RKO (cell line): ENCODE results near the gene SPECC1L.
"Not testable (repeated sequence)": the region's sequence is repeated elsewhere in the genome, so short reads cannot be mapped to it uniquely, and the experiment has no call there.

Experiments
- DNase-seq: peaks from one replicate; pipeline ENCODE4 v3.0.0-alpha.2; 2016; ENCODE audit warnings: low spot score

Gene SPECC1L, protein sequence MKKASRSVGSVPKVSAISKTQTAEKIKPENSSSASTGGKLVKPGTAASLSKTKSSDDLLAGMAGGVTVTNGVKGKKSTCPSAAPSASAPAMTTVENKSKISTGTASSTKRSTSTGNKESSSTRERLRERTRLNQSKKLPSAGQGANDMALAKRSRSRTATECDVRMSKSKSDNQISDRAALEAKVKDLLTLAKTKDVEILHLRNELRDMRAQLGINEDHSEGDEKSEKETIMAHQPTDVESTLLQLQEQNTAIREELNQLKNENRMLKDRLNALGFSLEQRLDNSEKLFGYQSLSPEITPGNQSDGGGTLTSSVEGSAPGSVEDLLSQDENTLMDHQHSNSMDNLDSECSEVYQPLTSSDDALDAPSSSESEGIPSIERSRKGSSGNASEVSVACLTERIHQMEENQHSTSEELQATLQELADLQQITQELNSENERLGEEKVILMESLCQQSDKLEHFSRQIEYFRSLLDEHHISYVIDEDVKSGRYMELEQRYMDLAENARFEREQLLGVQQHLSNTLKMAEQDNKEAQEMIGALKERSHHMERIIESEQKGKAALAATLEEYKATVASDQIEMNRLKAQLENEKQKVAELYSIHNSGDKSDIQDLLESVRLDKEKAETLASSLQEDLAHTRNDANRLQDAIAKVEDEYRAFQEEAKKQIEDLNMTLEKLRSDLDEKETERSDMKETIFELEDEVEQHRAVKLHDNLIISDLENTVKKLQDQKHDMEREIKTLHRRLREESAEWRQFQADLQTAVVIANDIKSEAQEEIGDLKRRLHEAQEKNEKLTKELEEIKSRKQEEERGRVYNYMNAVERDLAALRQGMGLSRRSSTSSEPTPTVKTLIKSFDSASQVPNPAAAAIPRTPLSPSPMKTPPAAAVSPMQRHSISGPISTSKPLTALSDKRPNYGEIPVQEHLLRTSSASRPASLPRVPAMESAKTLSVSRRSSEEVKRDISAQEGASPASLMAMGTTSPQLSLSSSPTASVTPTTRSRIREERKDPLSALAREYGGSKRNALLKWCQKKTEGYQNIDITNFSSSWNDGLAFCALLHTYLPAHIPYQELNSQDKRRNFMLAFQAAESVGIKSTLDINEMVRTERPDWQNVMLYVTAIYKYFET

DNA sequence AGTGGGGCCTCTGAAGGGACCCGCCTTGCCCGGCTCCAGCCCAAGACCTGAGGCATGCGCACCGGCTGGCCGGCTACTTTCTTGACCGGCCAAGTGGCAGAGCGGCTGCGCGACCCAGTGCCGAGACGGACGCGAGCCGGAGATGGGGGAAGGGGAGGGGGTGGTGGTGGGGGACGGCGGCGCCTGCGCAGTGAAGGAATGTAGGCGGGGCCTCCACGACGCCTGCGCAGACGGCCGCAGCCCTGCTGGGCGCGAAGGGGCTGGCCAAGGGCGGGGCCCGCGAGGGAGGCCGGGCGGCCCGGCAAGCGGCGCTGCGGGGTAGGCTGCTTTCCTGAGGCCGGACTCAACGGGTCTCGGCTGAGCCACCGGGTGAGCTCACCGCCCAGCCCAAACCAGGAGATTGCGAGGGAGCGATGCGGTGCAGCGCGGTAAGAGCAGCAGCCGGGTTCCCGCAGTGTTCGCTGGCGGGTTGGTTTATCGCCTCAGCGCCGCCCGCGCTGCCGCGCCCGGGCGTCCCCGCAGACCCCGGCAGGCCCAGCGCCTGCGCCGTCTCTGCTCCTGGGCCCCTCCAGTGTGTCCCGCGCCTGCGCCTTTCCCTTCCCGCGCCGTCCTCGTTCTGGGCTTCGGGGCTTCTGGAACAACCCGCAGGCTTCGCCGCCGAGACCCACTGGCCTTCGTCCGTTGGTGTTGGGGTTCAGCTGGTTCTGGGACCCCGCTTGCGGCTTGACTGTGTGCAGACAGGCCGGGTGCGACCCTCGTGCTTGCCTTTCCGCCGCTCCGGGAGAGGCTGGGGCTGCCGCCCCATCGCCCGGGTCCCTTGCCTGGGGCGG, at the start of gene SPECC1L:
Gene SPECC1L, plus strand, starts transcription at position 276 of the 830 bp plus-strand sequence. CDS start 31,401 bp downstream, outside the sequence.
- peak; percentile 92 for DNase-seq

DNA sequence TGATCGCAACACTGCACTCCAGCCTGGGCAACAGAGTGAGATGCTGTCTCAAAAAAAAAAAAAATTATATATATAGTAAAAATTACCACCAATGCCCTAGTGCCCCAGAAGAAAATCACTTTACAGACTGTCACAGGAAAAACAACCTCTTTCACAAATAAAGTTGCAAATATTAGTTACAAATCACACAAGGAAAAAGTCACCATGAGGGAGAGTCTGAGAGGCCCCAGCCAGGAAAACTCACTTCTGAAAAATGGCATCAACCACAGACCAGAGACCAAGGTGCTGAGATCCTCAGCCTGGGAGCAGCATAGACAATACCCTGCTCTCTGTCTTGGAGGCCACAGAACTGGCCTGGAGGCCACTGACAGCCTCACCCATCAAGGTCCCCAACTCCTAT, 46.2 kb upstream of the SPECC1L start:
- DNase-seq = no peak

DNA sequence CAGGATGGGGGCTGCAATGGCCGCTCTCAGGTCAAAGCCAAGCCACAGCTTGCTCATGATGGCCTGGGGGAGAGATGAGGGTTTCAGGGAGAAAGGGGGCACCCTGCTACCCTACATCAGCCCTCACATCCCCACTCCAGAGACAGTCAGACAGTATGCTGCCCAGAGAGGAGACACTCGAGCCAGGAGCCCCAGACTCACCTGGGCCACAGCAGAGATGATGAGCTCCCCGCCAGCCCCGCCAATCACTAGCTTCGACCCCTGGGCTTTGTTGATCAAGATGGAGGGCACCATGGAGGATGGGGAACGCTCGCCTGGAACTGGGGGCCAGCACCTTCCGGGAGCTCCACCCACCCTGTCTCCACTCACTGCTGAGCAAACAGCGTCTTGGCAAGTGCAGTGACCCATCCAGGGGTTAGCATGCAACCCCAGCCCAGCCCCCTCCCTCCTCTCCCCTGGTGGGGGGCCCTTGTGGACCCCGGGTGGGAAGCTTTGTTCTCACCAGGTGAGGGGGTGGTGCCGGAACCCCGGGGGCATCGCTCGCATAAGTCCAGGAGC, 45.5 kb upstream of the SPECC1L start:
- no peak for DNase-seq

DNA sequence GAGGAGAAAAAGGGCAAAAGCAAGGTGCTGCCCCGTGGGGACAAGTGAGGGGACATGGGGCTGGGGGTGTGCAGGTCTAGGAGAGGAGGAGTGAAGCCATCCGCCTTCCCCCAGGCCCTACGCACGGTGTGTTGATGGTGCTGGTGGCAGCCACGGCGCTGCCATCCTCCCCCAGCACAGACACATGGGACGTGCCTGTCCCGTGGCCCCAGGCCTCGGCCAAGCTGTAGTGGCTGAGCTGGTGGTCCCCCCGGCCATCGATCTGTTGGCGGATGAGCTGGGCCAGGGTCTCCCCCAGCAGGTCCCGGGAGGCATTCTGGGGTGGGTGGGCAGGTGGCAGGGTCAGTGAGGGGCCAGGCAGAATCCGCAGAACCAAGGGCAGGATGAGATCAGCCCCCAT, 44.7 kb upstream of the SPECC1L start:
- no peak for DNase-seq

DNA sequence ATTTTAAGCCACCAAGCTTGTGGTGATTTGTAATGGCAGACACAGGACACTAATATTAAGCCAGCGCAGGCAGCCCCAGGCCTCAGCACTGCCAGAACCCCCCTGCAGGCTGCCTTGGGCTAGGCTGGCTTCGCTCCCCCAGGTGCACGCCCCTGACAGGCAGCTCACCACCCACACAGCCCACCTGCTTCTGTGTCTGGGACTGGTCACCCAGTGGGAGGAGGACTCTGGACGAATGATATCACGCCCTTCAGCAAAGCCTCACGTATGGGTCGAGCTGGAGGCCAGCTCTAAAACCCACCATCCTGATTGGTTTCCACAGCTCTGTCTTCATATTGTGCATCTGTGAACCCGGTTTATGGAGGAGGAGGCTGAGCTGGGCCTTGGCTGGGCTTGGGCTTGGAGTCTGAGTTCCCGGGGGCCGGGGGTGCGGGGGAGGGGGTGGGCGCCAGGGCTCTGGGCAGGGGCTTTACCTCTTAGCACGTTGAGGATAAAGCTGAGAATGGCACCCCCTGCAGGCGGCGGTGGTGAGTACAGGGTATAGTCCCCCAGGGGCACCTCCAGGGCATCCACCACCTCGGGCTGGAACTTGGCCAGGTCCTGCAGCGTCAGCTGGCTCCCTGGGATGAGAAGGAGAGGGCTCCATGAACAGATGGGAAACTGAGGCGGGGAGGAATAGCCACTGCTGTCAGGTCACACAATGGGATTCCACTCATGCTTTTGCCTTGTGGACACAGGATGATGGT, 39.5 kb upstream of the SPECC1L start:
- no peak for DNase-seq

DNA sequence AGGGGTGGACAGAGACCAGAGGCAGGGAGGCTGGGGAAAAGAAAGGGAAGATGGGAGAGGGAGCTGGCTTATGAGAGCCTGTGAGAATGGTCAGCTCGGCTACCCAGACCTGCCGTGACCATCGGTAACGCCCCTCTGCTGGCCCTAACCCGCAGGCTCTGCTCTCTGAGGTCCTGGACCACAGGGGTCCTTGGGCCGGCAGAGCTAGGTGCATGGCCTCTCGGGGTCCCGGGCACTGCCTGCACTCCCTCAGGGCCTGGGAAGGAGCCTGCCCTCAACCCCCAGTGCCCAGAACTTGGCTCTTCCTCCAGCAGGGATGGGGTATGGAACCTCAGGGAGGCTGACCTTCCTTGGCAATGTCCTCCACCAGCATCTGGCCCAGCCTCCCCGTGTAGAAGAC, 38.9 kb upstream of the SPECC1L start:
- DNase-seq = no peak

DNA sequence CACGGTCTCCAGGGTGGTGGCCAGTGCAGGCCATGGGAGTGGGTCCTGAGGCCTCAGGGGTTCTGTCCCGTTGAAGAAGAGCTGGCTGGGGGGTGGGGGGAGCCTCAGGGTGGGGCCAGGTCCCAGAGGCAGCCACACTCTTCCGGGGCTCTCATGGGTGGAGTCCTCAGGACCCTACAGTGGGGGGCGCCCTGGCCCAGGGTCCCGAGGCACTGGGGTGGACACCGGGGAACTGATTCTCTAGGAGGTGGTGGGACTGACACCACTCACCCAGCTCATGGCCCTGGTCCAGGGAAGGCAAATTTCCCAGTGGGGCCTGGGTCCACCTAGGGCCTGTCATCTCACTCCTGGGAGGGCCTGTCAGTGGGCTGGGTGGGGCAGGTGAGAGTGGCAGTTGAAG, 38.5 kb upstream of the SPECC1L start:
- no peak for DNase-seq

DNA sequence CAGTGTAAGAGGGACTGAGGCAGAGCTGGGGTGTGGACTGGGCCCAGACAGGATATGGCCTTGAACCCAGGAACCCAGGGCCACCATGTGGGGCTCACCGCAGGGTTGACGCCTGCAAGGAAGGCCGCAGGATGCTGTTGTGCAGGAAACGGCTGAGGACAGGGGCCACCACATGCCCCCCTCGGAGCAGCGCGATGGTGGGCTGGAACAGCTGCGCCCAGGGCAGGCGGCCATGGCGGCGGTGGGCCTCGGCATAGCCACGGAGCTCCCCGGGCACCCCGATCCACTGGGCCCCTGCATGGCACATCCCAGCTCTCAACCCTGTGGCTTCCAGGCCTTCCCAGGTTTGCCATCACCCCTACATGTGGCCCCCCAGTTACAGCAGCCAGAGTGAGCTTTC, 37.9 kb upstream of the SPECC1L start:
- DNase-seq = no peak

DNA sequence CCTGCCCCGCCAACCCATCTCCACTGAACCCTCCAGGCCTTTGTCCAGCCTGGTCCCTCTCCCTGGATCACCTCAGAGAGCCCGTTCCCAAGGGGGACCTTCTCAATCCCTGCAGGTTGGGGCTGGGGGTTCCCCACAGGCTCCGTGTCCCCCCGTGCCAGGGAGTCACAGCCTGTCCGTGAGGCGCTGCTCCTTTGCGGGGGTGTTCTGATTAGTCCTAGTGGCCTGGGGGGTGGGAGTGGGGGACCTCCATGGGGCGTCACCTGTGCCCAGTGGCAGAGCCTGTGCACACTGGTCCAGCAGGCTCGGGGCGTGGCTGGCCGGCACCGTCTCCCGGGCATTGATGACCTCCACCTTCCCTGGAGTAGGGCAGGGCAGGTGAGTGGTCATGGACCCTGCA, 37.4 kb upstream of the SPECC1L start:
- DNase-seq = no peak

DNA sequence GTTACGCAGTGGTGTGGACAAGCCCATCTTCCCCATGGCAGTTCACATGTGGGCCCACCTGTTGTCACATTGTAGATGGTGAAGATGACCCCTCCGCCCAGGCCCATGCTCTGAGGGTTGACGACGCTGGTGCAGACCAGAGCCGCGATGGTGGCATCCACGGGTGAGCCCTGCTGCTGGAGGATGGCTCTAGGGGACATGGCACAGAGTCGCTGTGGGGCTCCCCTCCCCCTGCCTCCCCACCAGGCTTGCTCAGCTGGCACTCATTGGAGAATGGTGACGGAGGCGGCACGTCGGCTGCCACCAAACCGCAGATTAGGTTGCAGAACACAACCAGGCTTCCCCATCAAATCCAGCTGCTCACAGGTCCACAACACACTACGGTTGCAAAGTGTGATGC, 36.8 kb upstream of the SPECC1L start:
- DNase-seq = no peak

DNA sequence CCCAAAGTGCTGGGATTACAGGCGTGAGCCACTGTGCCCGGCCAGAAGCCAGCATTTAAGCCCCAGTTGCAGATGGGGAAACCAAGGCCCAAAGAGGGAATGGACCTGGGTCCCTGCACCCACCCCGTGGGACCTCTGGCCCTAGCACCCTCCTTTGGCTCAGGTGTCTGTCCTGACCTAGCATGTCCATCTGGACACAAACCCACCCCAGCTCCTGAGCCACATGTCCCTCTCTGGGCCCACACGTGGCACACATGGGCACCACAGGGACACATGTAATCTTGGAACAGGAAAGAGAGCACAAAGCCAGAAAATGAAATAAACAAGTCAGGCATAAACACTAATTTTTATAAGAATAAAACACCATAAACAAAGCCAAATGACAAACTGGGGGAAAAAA, 35.3 kb upstream of the SPECC1L start:
- no peak for DNase-seq

DNA sequence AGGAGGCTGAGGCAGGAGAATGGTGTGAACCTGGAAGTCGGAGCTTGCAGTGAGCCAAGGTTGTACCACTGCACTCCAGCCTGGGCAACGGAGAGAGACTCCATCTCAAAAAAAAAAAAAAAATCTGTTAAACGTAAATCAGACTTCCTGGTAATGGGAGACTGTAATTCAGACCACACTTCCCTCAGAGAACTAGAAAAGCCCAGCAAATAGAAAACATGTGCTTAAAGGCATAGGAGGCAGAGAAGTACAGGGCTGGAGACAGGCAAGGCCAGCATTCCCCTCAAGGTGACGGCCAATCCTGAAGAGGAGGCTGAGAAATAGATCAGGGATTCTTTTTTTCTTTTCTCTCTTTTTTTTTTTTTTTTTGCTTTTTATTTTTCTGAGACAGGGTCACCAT, 34.0 kb upstream of the SPECC1L start:
- DNase-seq = no peak

DNA sequence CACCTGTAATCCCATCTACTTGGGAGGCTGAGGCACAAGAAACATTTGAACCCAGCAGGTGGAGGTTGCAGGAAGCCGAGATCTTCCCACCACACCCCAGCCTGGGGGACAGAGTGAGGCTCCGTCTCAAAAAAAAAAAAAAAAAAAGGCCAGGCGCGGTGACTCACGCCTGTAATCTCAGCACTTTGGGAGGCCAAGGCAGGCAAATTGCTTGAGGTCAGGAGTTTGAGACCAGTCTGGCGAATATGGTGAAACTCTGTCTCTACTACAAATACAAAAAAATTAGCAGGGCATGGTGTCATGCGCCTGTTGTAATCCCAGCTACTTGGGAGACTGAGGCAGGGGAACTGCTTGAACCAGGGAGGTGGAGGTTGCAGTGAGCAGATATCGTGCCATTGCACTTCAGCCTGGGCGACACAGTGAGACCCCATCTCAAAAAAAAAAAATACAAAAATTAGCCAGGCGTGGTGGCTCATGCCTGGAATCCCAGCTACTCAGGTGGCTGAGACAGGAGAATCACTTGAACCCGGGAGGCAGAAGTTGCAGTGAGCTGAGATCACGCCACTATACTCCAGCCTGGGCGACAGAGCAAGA, 32.4 kb upstream of the SPECC1L start:
- not testable (repeated sequence) for DNase-seq

DNA sequence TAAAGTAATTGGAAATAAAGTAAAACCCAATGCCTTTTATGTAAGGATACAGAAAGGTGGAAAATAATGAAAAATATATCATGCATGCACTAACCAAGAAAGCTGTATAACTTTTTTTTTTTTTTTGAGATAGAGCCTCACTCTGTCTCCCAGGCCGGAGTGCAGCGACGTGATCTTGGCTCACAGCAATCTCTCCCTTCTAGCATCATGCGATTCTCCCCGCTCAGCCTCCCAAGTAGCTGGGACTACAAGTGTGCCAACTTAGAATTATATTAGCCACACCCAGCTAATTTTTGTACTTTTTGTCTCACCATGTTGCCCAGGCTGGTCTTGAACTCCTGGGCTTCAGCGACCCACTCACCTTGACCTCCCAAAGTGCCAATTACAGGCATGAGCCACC, 30.2 kb upstream of the SPECC1L start:
- no peak for DNase-seq

DNA sequence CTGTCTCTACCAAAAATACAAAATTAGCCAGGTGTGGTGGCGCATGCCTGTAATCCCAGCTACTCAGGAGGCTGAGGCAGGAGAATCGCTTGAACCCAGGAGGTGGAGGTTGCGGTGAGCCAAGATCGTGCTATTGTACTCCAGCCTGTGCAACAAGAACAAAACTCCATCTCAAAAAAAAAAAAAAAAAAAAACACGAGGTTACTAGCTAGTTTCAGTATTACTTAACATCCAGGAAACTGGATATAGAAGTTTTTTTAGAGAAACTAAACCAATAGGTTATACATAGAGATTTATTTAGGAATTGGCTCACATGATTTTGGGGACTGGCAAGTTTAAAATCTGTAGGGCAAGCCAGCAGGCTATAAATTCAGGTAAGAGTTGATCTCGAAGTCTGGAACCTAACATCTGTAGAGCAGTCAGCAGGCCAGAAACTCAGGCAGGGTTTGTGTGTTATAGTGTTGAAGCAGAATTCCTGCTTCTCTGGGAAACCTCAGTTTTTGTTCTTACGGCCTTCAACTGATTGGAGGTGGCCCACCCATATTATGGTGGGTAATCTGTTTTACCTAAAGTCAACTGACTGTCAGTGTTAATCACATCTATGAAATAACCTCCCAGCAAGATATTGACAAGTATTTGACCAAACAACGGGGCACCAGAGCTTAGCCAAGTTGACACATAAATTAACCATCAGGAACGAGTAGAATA, 29.5 kb upstream of the SPECC1L start:
- DNase-seq = not testable (repeated sequence)

DNA sequence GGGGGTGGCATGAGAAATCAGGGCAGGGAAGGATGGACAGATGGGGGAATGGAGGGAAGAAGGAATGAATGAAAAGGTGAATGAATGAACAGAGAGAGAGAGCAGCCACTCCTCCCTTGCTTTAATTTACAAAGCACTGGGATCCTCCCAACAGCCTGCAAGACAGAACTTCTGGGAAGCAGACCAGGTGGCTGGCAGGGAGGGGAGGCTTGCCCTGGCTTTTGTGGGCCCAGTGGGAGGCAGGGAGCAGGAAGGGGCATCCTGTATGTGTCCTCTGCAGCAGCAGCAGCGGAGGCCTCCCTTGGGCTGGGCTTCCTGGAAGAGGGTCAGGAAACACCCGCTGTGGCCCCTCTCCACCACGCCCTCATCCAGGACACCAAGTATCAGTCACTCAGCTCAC, 27.2 kb upstream of the SPECC1L start:
- not testable (repeated sequence) for DNase-seq

DNA sequence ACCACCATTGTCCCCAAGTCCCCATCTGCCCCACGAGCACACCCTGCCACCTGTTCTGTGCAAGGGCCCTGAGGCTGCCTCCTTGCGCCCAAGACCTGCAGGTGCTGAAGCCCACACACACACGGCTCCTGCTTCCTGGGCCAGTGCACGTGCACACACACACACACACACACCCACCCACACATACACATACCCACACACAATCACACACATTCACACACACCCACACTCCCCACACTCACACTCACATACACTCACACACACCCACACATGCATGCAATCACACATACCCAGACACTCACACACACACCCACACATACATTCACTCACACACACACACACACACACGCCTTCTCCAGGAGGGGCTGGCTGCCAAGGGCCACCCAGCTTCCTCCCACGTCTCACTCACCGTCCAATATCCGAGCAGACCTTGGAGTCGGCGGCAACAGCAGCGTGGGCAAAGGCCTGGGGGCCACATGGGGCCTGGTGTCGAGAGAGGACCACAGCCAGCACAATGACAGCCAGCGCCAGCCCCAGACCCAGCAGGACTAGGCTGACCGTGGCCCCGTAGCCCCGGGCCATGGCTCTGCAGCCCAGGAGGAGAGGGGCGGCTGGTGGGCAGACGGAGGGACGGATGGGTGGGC, 26.4 kb upstream of the SPECC1L start:
- DNase-seq = no peak

DNA sequence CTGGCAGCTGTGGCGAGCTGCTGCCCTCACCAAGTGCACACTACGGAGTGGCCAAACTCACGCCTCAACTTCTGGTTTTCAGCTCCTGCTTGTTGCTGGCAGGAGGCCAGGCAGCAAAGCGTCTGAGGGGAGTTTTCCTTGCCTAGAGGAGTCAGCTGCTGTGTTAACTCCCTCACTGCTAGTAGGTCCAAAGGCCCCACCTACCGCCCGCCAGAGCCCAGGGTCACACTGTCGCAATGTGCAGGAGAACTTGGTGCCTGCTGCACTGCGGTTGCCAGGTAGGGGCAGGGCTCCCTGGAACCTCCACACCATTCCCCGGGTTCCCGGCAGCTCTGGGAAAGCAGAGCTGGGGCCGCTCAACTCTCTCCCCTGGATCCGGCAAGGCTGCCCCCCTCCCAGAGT, 25.6 kb upstream of the SPECC1L start, which contains the start of gene GGT5:
Gene GGT5, minus strand, starts transcription at position 53 of the 402 bp plus-strand sequence. CDS start 357 bp downstream, outside the sequence.
- DNase-seq = not testable (repeated sequence)
